Measurements from ENCODE around the gene CCDC142. TPM values are rescaled to one million over a fixed set of nuclear protein-coding genes. Genes with fewer than 3 reads are reported as not detected.

The CCDC142 gene
- total and polyA plus RNA-seq, 2 of the 8 experiments (the other 6 are each of a cell fraction or from before 2014, with no cell fraction given), result 6.0 to 10.7 TPM

DNA sequence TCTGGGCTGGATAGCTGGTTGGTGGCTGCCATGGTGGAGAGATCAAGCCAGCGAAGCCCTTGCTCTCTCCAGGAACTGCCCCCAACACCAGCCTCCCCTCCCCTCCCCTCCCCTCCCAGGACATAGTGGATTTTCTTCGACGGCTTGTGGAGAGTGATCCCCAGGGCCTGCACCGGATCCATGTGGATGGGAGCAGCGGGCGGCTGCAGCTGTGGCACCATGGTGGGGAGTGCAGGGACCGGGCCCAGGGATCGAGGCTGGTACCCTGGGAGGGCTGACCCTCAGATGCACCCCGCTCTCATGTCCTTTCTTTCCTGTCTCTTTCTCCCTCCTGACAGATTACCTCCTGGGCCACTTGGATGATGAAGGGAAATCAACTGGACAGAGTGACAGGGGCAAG lies 7.1 kb upstream of the CCDC142 start (continued):
- TF ChIP-seq SUZ12 (IDR thresholded peaks at IDR 0.05; ENCODE audit: low read length) (no peak), HDAC2 (IDR thresholded peaks at IDR 0.05; ENCODE audit: borderline replicate concordance in 1 of 2, low read depth in 2 of 2, low read length in 2 of 2) (no peak), NRF1 (IDR thresholded peaks at IDR 0.05; ENCODE audit: low read depth, low read length) (no peak), POLR2AphosphoS5 (IDR thresholded peaks at IDR 0.05; ENCODE audit: low read depth, low read length) (no peak), CHD2 (IDR thresholded peaks at IDR 0.05; ENCODE audit: low read length) (no peak), CHD1 (IDR thresholded peaks at IDR 0.05; ENCODE audit: low read depth, low read length) (no peak), TCF12 (IDR thresholded peaks at IDR 0.05; ENCODE audit: low read depth, low read length) (no peak)

Data from H1 (cell line).